ENCODE data around the gene CCDC201. TPM values are rescaled to one million over a fixed set of nuclear protein-coding genes. Genes with fewer than 3 reads are reported as not detected.

Gene CCDC201
- total and polyA plus RNA-seq, 10 donors = not detected

GRCh38 chr7:45891462-45892402, 18.9 kb upstream of the CCDC201 start:
- DNase-seq = no peak
- WGBS, 5 donors = 76 to 83% (median 77%) methylated on average over 10 of the region's 10 CpGs
- Histone ChIP-seq H3K27me3 (replicated peaks in 1 of 7) (peaks cover 7 to 86% (median 29%) of the 10 kb centered on the region in 7 donors), H3K36me3 (no peaks in the 10 kb centered on the region), H3K4me1 (peaks cover 0 to 17% (median 11%) of the 10 kb centered on the region in 6 donors), H3K27ac (no peak overlapping the region), H3K4me3 (no peak overlapping the region), H3K9me3 (no peaks in the 10 kb centered on the region)
- intact Hi-C loops (cut with DNase I; ENCODE audit: low total_unique reads) = no loop called here
- no peak for TF ChIP-seq POLR2AphosphoS5 (IDR thresholded peaks at IDR 0.05)
- TF ChIP-seq CTCF (IDR thresholded peaks at IDR 0.05 in 8 of 11, conservative IDR thresholded peaks at IDR 0.05 in 3 of 11) = no peak
- TF ChIP-seq POLR2A (IDR thresholded peaks at IDR 0.05) = no peak

- H3K9me3 ChIP-seq = no peaks in the 10 kb centered on the region
- no peaks in the 10 kb centered on the region for H3K36me3 ChIP-seq
- peaks cover 0 to 17% (median 11%) of the 10 kb centered on the region in 6 donors for H3K4me1 ChIP-seq
- DNase-seq = no peak
- WGBS, 5 donors = 37 to 43% (median 39%) methylated on average over 6 of the region's 6 CpGs
- intact Hi-C loops (cut with DNase I; ENCODE audit: low total_unique reads) = no loop called here
- no peak overlapping the region for H3K4me3 ChIP-seq
- H3K27ac ChIP-seq = no peak overlapping the region
- H3K27me3 ChIP-seq (replicated peaks in 1 of 7) = peaks cover 7 to 88% (median 29%) of the 10 kb centered on the region in 7 donors
- no peak for TF ChIP-seq POLR2AphosphoS5 (IDR thresholded peaks at IDR 0.05)
- peak in 10 of 11 experiments; percentile 14 to 57 (median 48) for TF ChIP-seq CTCF (IDR thresholded peaks at IDR 0.05 in 8 of 11, conservative IDR thresholded peaks at IDR 0.05 in 3 of 11)
Measured at GRCh38 chr7:45890902-45891461, 18.1 kb upstream of the CCDC201 start.

- H3K9me3 ChIP-seq = no peaks in the 10 kb centered on the region
- WGBS, 5 donors = 74 to 88% (median 83%) methylated on average over 8 of the region's 8 CpGs
- intact Hi-C loops (cut with DNase I; ENCODE audit: low total_unique reads) = no loop called here
- TF ChIP-seq CTCF (IDR thresholded peaks at IDR 0.05 in 8 of 11, conservative IDR thresholded peaks at IDR 0.05 in 3 of 11) = no peak
- TF ChIP-seq POLR2A (IDR thresholded peaks at IDR 0.05) = no peak
- TF ChIP-seq POLR2AphosphoS5 (IDR thresholded peaks at IDR 0.05) = no peak
- no peak overlapping the region for H3K4me3 ChIP-seq
- no peaks in the 10 kb centered on the region for H3K36me3 ChIP-seq
- H3K4me1 ChIP-seq = peaks cover 0 to 17% (median 11%) of the 10 kb centered on the region in 6 donors
- no peak for DNase-seq
- H3K27me3 ChIP-seq (replicated peaks in 1 of 7) = peaks cover 7 to 87% (median 29%) of the 10 kb centered on the region in 7 donors
- H3K27ac ChIP-seq = no peak overlapping the region
Measured at GRCh38 chr7:45890125-45890901, 17.4 kb upstream of the CCDC201 start.
